ENCODE measurements around the gene ECSIT.
A peak's percentile ranks its signal among the peaks of the same experiment; 100 is the strongest.
"Not testable (repeated sequence)": the region's sequence is repeated elsewhere in the genome, so short reads cannot be mapped to it uniquely, and the experiment has no call there.

Gene ECSIT

DNA sequence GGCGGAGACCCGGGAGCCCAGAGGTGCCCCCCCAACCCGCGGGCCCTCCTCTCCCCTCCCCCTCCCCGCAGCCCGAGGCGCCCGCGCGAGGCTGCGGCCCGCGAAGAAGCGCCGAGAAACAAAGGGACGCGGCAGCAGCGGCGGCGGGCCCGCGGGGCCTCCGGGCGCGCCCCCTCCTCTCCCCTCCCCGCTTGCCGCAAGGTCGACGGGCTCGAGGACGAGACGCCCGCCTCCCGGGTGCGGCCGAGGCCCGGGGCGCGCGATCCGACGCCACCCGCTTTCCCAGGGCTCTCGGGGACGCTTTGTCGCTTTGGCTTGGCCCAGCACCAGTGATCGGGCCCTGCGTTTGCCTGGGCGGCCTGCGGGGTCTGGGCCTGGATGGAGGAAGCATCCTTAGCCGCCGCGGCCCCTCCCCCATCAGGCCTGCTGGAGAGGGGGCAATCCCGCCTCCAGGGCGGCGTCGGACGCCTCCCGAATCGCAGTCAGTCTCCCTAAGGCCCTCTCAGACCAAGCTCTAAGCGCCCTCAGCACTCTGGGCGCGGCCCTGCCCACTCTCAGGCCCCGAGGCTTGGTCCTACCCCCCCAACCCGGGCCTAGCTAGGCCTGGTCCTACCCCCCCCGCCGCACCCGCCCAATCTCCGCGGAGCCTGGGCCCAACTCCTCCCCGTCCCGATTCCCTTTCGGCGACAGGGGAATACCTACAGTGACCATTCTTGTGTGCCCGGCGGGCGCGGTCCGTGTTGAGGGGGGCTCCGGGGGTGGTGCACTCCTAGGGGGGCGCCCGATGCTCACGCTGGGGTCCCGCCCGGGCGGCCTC lies 48.8 kb downstream of the ECSIT start:
- DNase-seq (ENCODE audit: insufficient read length, low spot score): no peak
- no peak for FAIRE-seq

DNA sequence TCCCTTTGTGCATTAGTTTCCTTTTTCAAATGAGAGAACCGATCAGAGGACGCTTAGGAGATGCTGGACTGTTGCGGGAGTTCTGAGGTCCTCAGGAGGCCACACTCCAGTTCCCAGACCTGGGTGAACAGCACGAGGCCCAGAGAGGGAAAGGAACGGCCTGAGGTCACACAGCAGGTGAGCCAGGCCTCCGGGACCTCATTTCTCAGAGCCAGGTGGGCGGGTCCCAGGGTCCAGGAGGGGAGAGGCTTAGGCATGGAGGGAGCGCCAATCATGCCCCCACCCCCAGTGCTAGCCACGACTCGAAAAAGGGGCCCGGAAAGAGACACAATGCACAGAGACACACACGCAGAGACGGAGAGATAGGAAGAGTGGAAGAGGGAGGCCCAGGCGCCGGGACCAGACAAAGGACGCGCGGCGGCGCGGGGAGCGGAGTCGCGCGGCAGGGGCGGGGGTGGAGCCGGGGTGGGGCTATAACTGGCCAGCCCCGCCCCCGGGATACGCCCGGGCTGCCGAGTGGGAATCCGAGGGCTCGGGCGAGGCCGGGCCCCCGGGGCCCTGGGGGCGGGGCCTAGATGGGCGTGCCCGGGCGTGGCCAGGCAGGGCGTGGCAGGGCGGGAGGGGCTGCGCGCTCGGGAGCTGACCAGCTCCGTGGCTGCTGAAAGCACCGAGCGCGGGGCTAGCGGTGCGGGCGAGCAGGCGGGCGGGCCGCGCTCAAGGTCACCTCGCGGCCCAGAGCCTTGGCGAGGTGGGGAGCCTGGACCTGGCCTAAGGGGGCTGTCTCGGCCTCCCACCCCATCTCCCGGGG lies 49.6 kb downstream of the ECSIT start:
- FAIRE-seq: no peak
- DNase-seq (ENCODE audit: insufficient read length, low spot score): no peak

DNA sequence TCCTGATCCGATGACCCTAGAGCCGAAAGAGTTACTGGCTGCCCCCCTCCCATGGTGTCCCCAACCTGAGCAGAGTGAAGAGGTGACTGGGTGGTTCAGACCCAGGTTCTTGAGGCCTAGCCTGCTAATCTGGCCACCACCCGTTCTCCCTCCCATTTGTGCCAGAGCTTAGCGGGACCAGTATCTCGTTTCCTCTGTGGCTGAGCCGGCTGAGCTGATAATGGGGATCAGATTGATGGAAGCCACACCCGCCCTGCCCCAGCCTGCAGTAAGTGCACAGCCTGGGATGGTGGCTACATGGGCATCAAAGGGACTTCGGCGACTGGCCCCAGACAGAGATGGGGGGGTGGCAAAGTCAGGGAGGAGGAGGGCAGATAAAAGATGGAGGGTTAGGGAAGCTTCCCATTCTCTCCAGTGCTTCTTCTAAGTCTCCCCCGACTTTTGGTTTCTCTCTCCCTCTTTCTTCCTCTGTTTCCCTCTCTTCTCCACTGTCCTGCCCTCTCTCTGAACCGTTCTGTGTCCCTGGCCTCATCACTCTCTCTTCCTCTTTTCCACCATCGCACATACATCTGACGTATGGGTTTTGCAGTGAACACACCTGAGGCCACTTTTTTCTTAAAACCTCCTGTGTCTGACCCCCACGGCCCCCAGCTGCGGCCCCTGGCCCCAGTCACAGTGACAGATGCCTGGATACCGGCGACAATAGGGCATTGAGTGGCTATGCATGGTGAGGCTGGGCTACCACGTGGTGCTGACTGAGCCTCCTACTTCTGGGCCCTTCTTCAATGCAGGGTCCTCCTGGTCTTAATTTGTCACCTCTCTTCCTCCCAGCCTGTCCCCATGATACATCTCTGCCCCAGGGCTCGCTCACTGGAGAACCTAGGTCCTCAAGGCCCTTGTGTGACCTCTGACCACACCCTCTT lies 50.5 kb downstream of the ECSIT start:
- no peak for DNase-seq (ENCODE audit: insufficient read length, low spot score)
- FAIRE-seq: no peak

DNA sequence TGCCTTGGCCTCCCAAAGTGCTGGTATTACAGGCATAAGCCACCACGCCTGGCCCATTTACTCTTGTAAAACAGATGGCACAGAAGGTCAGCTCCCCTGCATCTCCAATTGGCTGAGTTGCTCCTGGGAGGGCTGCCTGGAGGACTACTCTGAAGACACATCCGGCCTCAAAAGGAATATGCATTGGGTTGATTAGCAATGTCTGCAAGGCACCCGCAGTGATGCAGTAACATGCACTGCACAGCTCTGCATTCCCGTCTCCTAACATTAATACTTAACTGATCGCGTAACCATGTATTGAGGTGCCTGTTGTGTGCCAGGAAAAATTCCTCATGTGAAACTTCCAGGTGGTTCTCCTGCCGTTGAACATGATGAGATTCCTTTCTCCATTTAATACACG lies 53.1 kb downstream of the ECSIT start:
- FAIRE-seq (no peak), DNase-seq (ENCODE audit: insufficient read length, low spot score) (no peak)

DNA sequence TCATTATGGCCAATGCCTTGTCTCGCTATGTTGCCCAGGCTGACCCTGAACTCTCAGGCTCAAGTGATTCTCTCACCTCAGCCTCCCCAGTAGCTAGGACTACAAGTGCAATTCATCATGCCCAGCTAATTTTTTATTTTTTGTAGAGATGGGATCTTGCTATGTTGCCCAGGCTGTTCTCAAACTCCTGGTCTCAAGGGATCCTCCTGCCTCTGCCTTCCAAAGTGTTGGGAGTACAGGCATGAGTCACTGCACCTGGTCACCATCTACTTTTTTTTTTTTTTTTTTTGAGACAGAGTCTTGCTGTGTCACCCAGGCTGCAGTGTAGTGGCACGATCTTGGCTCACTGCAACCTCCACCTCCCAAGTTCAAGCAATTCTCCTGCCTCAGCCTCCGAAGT lies 53.6 kb downstream of the ECSIT start:
- not testable (repeated sequence) for DNase-seq (ENCODE audit: insufficient read length, low spot score)

DNA sequence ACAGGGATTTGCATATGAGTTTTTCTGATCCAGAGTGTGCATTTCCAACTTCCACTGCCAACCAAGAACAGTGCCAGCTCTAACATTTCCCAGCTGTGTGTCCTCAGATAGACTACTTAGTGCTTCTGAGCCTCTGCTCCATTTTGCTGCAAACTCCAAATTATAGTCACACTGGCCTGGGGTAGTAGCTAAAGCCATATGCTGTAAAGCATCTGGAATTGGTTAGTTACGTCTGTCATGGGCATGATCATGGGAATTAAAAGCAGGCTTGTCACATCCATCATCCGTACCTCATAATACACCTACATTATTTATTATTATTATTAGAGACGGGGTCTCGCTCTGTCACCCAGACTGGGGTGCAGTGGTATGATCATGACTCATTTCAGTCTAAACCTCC lies 55.2 kb downstream of the ECSIT start:
- FAIRE-seq: no peak

More for the DNA sequence above, 53.6 kb downstream of the ECSIT start:
- not testable (repeated sequence) for FAIRE-seq

DNA sequence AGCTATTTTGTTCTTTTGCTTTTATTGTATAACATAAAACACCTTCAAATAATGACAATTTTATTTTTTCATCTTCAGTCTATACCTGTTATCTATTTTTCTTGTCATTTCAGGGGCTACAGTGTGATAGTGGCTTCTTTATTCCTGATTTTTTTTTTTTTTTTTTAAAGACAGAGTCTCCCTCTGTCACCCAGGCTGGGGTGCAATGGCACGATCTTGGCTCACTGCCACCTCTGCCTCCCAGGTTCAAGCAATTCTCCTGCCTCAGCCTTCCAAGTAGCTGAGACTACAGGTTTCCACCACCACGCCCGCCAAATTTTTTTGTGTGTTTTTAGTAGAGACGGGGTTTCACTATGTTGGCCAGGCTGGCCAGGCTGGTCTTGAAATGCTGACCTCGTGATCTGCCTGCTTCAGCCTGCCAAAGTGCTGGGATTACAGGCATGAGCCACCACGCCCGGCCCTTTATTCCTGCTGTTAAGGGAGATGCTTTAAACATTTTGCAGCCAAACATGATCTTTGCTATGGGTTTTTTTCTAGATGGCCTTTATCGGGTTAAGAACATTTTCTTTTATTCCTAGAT lies 60.6 kb downstream of the ECSIT start:
- DNase-seq (ENCODE audit: insufficient read length, low spot score); FAIRE-seq: not testable (repeated sequence)

More for the DNA sequence above, 55.2 kb downstream of the ECSIT start:
- DNase-seq (ENCODE audit: insufficient read length, low spot score): no peak

DNA sequence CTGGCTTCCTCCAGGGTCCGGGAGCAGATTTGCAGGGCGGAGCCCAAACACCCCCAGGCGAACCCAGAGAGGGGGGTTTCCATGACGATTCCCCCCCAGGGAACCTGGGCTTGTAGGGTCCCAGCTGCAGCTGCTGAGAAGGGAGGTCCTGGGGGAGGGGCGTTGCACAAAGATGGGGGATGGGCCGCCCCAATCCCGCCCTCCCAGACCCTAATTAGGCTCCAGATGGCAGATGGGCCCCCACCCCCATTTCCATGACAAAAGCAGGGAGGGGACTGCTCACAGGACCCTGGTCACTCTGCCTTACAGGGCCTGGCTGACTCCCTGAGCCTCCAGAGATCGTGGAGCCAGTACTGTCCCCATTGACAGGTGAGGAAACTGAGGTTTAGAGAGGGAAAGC lies 63.3 kb downstream of the ECSIT start:
- no peak for FAIRE-seq
- DNase-seq (ENCODE audit: insufficient read length, low spot score): no peak

DNA sequence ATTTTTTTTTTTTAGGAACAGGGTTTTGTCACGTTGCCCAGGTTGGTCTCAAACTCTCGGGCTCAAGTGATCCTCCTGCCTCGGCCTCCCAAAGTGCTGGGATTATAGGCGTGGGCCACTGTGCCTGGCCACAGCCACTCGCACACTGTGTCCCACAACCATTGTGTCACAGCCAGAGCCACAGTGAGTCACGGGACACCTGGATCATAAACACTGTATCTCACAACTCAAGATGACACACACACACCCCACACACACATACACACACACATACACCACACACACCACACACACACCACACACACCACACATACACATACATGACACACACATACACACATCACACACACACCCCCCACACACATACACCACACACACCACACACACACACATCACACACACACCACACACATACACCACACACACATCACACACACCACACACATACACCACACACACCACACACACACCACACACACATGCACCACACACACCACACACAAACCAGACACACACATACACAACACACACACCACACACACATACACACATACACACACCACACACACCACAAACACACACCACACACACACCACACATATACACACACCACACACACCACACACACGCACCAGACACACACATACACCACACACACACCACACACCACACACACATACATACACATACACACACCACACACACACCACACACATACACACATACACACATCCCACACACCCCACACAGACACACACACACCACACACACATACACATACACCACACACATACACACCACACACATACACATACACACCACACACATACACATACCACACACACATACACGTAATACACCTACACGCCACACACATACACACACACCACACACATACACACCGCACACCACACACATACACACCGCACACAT lies 64.3 kb downstream of the ECSIT start:
- DNase-seq (ENCODE audit: insufficient read length, low spot score): no peak
- FAIRE-seq: peak; percentile 64

DNA sequence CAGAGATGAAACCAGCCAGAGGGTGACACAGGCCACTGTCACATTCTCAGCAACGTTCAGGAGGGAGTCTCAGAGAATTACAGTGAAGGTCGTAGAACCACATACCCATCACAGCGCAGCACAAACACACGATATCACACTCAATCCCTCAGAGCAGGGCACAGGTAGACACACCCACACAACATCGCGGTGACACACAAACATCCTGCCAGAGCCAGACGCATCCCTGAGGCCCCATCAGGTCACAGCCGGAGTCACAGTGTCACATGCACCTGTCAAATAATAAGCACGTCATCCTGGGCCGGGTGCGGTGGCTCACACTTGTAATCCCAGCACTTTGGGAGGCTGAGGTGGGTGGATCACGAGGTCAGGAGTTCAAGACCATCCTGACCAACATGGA lies 65.5 kb downstream of the ECSIT start:
- FAIRE-seq: no peak
- DNase-seq (ENCODE audit: insufficient read length, low spot score): no peak

DNA sequence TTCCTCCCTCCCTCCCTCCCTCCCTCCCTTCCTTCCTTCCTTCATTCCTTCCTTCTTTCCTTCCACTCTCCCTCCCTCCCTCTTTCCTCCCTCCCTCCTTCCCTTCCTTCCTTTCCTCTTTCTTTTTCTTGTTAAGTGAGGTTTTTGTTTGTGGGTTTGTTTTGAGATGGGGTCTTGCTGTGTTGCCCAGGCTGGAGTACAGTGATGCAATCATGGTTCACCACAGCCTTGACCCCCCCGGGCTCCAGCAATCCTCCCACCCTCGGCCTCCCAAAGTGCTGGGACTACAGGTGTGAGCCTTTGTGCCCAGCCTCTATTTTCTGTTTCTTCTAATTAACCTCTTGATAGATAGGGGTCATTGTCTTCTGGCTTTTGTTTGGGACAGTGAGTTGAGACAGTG lies 67.5 kb downstream of the ECSIT start:
- FAIRE-seq: no peak
- DNase-seq (ENCODE audit: insufficient read length, low spot score): no peak

DNA sequence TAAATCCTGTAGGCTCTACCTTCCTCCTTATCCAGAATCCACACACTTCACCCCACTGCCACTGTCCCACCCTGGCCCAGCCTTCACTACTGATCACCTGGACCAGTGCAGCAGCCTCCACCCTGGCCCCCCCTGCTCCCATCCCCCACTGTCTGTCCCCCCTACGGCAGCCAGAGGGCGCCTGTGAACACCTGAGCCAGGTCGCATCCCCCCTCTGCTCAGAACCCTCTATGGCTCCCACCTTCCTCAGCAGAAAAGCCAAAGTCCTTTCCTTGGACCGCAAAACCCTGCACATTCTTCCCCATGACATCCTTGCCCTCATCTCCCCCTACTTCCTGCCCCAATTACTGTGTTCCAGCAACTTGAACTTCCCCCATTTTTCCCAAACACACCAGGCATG lies 68.7 kb downstream of the ECSIT start:
- FAIRE-seq (no peak), DNase-seq (ENCODE audit: insufficient read length, low spot score) (no peak)

DNA sequence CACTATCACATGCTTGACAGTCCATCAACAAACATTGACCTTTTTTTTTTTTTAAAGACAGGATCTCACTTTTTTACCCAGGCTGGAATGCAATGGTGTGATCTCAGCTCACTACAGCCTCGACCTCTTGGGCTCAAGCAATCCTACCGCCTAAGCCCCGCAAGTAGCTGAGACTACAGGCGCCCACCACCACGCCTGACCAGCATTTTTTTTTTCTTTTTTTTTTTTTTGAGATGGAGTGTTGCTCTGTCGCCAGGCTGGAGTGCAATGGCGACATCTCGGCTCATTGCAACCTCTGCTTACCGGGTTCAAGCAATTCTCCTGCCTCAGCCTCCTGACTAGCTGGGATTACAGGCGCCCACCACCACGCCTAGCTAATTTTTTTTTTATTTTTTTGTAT lies 70.0 kb downstream of the ECSIT start:
- not testable (repeated sequence) for FAIRE-seq; DNase-seq (ENCODE audit: insufficient read length, low spot score)

DNA sequence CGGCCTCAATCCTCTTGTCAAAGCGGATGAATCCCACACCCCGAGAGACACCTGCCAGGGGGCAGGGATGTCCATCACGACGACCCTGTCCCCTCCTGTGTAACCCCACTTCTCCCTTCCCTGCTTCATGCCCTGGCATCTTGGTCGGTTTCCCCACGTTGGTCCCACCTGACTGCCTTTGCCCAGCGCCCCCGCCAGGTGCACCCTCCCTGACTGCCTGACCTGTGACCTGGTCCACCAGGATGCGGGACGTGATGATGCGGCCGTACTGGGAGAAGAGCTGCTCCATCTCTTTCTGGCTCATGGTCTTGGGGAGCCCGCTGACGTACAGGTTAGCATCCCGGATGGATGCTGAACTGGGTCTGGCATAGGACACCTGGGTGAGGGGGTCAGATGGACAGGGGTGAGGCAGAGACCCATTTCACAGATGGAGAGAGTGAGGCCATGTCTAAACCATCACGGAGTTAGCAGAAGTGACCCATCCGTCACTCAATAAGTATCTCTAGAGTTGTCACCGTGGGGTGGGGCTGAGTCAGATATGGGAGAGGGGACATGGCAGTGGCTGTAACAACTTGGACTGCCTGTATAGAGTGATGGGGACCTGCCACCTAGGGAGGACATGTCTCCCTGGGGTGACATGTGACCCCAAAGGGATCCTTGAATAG lies 70.6 kb downstream of the ECSIT start:
- no peak for DNase-seq (ENCODE audit: insufficient read length, low spot score)
- FAIRE-seq: no peak

DNA sequence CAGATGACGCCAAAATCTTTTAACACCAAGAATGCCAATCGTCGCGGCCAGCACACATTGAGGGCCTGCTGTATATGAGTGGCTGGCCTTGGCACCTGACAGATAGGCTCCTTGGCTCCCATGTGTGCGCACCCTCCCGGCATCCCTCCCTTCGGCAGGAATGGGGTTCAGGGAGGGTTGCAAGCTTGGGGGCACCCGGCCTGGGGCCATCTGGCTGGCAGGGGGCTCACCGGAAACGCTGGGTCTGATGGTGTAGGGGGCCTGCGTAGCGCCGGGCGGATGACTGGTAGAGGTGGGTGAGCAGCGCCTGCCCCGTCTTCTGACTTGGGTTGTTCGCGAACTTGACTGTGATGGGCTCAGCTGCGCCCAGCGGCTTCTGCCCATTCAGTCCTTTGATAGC lies 71.1 kb downstream of the ECSIT start:
- DNase-seq (ENCODE audit: insufficient read length, low spot score): no peak
- no peak for FAIRE-seq

DNA sequence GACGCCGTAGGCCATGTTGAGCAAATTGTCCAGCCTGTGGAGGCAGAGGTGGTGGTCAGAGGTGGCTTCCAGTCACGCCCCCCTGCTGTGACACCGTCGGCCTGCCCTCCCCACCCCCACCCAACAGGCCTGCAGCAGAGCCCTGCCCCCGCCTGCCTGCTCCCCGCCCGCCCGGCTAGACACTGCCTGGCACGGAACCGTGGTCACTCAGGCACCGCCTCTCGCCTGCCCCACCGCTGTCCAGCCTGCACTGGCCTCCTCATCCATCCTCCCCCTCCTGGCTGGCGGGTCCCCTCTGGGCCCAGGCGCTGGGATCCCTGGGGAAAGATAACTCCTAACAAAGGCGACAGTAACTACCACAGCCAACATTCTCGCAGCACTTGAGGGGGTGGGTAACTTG lies 71.8 kb downstream of the ECSIT start:
- no peak for DNase-seq (ENCODE audit: insufficient read length, low spot score)
- no peak for FAIRE-seq

DNA sequence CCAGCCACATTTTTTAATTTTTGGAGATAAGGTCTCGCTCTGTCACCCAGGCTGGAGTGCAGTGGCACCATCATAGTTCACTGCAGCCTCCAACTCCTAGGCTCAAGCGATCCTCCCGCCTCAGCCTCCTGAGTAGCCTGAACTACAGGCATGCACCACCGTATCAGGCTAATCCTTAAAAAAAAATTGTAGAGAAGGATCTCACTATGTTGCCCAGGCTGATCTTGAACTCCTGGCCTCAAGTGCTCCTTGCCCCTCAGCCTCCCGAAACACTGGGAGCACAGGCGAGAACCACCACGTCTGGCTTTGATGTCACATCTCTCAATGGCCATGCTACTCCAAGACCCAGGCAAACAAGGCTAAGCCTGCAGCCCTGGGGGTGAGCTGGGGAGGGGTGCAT lies 72.3 kb downstream of the ECSIT start:
- no peak for FAIRE-seq

More for the DNA sequence above, 72.3 kb downstream of the ECSIT start:
- no peak for DNase-seq (ENCODE audit: insufficient read length, low spot score)
